ENCODE data around the gene HOXD11.

The HOXD11 gene

GRCh38 chr2:176130957-176131847, 24.1 kb downstream of the HOXD11 start:
- no peak for DNase-seq (ENCODE audit: low read depth in 3 of 3, low spot score in 1 of 3)

GRCh38 chr2:176131848-176132158, 24.7 kb downstream of the HOXD11 start:
- DNase-seq (ENCODE audit: low read depth in 3 of 3, low spot score in 1 of 3): no peak

- no peak for DNase-seq (ENCODE audit: low read depth in 3 of 3, low spot score in 1 of 3)
These were observed 25.4 kb downstream of the HOXD11 start for GRCh38 chr2:176132205-176133171.

DNA sequence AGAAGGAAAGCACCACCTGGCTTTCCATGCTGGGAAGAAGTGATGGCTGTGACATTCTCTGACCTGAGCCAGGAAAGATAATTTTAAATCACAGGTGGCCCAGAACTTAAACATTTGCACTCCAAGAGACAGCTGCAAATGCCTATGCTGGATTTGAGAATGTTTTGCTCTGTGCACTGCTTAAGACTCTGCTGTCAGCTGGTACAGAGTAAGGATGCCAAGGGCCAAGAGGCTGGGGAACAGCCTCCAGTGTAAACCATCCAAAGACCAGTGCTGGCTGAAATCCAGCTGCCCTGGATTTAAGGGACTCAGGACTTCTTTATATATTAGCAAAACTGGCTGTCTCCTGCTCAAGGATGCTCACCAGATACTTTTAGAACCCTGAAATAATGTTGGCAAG, 26.3 kb downstream of the HOXD11 start:
- no peak for DNase-seq (ENCODE audit: low read depth in 3 of 3, low spot score in 1 of 3)

DNA sequence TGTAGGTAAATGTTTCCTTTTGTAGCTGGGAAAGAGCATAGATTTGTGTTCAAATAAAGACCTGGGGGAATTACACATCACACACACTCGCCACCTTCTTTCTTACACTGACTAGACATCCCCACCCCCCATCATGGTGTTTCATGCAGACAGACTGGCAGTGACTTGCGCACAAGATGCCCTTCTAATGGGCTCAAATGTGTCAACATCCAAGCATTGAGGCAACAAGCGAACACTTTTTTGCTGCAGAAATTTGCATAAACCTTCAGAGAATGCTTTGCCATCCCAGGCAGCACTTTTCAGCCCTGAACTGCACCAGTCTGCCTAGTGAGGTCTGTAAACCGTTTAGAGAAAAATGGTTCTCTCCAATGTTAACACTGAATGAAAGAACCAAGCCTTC, 27.0 kb downstream of the HOXD11 start:
- no peak for DNase-seq (ENCODE audit: low read depth in 3 of 3, low spot score in 1 of 3)

- no peak for DNase-seq (ENCODE audit: low read depth in 3 of 3, low spot score in 1 of 3)
These were observed 28.0 kb downstream of the HOXD11 start for GRCh38 chr2:176135035-176135440.

- no peak for DNase-seq (ENCODE audit: low read depth in 3 of 3, low spot score in 1 of 3)
These were observed 29.5 kb downstream of the HOXD11 start for GRCh38 chr2:176136374-176137251.

- no peak for DNase-seq (ENCODE audit: low read depth in 3 of 3, low spot score in 1 of 3)
These were observed 30.1 kb downstream of the HOXD11 start for GRCh38 chr2:176137252-176137580.

GRCh38 chr2:176137906-176138305, 30.8 kb downstream of the HOXD11 start:
- no peak for DNase-seq (ENCODE audit: low read depth in 3 of 3, low spot score in 1 of 3)

GRCh38 chr2:176138526-176138922, 31.4 kb downstream of the HOXD11 start:
- DNase-seq (ENCODE audit: low read depth in 3 of 3, low spot score in 1 of 3): no peak

DNA sequence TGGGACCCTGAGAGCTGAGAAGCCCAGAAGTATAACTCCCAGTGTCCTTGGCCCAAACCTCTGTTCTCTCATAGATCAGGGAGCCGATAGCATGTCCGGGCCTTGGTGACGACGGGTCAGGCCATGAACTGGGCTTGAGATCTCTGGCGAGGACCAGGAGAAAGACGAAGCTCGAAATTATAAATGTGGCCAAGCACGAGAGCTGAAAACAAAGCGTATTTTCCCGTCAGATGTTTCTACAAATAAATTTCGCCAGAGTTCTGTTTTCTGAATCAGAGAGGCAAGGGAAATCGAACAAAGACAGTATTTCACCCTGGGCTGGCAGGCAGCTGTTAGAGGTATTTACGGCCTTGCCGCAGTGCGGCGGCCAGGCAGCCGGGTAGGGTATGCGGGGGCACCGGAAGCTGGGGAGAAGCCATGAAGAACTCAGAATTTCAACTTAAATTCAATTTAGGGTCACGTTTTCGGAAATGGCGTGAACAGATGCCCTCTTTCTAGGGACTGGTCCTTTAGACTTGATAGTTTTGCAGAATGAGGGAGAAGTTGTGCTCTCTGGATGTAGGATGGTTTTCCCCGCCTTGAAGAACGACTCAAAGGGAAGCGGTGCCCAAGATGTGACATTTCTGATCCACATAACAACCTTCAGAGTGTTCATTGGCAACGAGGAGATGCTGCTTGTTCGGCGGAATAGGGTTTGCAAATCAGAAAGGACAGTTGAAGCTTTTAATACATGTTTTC, 32.0 kb downstream of the HOXD11 start:
- DNase-seq (ENCODE audit: low read depth in 3 of 3, low spot score in 1 of 3): no peak

DNA sequence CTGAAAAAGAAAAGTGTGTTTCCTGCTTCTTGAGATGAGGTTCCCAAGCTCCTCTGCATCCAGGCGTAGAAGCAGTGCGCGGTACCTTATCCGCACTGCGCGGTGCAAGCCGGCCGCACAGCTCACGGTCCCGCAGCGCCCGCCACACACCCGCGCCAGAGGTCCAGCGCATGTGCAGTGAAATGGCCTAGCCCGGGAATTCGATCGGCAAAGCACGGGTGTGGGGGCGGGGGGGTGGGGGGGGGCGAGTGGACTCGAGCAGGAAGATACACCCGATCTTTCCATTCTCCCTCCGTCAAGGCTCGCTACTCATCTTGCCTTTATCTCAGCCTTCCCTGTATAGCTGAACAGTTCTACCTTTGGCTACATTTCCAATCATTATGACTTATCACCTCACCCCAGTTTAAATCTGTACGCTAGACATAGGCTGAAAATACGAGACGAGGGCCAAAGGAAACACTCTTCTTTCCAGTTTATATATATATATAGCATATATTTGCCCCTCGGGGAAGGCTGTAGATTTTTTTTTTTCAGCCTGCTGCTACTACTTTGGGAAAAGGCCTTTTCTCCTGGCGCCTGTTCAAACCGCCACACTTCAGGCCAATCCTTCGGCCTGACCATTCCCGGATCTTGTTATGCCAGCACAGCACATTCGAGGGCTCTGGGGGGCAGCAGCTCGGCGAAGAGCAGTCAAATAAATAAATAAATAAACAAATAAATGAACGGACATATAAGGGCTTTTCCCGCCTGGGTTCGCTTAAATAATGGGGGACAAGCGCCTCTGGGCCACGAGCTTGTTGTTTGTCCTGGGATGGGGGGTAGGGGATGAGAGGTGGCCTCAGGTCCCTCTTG, 32.8 kb downstream of the HOXD11 start:
- DNase-seq (ENCODE audit: low read depth in 3 of 3, low spot score in 1 of 3): no peak

DNA sequence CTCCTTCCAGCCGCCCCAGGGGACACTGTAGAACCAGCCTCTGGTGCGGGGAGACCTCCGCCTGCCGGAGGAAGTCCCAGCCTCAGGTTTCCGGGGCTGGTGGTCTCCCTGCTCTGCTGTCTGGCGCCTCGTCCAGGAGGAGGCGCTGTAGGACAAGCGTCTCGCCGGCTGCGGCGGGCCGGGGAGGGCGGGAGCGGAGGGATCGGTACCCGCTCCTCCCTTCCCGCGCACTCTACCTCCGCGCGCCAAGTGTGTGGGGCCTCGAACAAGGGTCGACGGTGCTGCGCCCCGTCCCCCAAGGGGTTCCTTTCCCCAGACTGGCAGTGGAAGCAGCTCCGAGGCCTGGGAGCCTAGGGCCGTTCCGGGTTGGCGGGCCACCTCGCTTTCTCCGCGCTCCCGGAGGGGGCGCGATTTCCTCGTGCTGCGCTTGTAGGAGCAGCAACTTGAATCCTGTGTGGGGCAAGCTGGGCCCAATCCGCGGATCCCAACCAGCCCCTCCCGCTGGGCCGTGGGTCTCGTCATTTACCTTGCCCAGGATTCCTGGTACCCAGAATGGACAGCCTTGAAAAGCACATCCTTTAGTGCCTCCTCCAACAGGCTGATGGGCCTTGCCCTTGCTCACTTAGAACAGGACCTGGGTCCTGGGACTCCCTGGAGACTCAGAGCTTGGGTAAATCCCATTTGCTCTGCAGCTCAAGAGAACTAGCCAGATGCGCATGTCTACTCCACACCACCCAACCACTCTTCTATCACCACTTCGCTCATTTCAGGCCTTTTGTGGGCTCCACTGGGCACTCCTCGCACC, 33.6 kb downstream of the HOXD11 start:
- peak in 1 of 3 donors; percentile 46 for DNase-seq (ENCODE audit: low read depth in 3 of 3, low spot score in 1 of 3)

GRCh38 chr2:176142281-176142680, 35.2 kb downstream of the HOXD11 start:
- DNase-seq (ENCODE audit: low read depth in 3 of 3, low spot score in 1 of 3): no peak

GRCh38 chr2:176145085-176145969, 38.2 kb downstream of the HOXD11 start:
- DNase-seq (ENCODE audit: low read depth in 3 of 3, low spot score in 1 of 3): no peak

DNA sequence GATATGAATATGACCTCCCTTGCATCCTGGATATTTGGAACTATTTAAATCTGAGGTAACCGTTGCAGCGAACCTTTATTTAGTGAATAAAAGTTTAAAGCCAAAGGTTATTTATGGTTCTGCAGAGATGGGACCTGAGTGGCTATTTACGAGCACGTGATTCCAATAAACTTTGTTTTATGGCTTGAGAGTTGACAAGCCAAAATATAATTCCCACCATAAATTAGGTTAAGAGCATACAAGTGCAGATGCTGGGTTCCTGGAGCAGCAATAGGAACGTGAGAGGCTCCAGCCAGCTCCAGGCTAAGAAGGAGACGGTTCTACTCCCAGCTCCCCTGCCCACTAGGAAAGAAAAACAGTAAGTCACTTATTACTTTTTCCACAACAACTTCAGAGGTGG, 39.0 kb downstream of the HOXD11 start:
- DNase-seq (ENCODE audit: low read depth in 3 of 3, low spot score in 1 of 3): no peak

DNA sequence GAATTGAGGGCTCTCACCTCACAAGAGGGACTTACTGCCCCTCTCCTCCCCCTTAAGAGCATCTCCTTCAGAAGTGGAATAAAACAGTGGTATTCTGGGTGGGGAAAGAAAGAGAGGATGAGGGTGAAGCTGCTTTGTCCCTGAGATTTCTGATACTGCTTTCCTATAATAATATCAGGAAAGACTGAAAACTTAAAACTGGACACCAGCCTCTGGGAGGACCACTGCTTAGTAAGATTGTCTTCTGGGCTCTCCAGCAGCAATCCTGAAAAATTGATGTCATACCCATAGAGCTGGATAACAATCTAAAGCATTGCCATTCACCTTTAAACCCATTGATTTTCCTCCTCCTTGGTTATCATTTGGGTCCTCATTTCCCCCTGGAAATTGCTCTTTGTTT, 39.6 kb downstream of the HOXD11 start:
- DNase-seq (ENCODE audit: low read depth in 3 of 3, low spot score in 1 of 3): no peak
